ENCODE data around the gene KLK2. TPM values are rescaled to one million over a fixed set of nuclear protein-coding genes. Genes with fewer than 3 reads are reported as not detected.

KLK2 gene
- total RNA-seq, 4 donors from 2014 or later: not detected

DNA sequence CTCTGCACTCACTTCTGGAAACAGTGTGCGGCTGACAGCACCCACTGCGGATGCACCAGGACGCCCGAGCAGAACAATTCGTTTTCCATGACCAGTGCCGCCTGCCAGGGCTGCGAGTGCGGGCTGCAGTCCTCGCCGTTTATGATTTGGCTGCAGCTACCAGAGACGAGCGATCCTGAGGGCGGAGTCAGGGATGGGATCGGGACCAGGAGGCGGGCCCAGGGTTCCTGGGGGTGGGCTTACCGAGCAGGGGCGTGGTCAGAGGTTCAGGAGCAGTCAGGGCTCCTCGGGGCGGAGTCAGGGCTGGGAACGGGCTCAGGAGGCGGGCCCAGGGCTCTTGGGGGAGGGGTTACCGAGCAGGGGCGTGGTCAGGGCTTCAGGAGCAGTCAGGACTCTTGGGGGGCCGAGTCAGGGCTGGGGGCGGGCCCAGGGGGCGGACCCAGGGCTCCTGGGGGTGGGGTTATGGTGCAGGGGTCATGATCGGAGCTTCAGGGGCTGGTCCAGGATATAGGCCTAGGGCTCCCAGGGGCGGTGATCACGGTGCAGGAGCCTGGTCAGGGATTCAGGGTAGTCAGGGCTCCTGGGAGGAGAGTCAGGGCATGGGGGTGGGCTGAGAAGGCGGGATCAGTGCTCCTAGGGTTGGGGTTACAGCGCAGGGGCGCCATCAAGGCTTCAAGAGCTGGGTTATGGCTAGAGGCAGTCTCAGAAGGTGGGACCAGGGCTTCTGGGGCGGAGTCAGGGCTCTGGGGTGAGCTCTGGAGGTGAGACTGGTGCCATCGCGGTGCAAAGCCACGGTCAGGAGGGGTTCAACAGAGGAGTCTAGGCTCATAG lies 36.2 kb downstream of the KLK2 start:
- no peaks in the 10 kb centered on the region for H3K36me3 ChIP-seq
- peaks cover 91% of the 10 kb centered on the region for H3K27me3 ChIP-seq
- peaks cover 0 to 8% (median 0%) of the 10 kb centered on the region in 3 donors for H3K4me1 ChIP-seq
- no peak overlapping the region for H3K4me3 ChIP-seq
- TF ChIP-seq CTCF (IDR thresholded peaks at IDR 0.05) (no peak), POLR2A (IDR thresholded peaks at IDR 0.05) (no peak), POLR2AphosphoS5 (IDR thresholded peaks at IDR 0.05) (no peak), EP300 (IDR thresholded peaks at IDR 0.05) (no peak)
- ATAC-seq: no peak
- peaks cover 0 to 6% (median 0%) of the 10 kb centered on the region in 3 donors for H3K9me3 ChIP-seq
- no peak overlapping the region for H3K27ac ChIP-seq
- 0 to 1% methylated on average over 8 to 18 of the region's 36 CpGs for WGBS, 2 donors (ENCODE audit: low coverage in 1 of 2)

- WGBS, 2 donors (ENCODE audit: low coverage in 1 of 2): 67% methylated on average over 1 of the region's 4 CpGs; no CpG with 5 or more reads in 1 of the 2 donors
Measured at GRCh38 chr19:50910722-50911121, 37.5 kb downstream of the KLK2 start.

GRCh38 chr19:50911206-50912101 lies 38.2 kb downstream of the KLK2 start, which contains the start of gene KLK4:
KLK4 (minus strand) TSS chr19:50911395; CDS start chr19:50910738, 657 bp downstream.
- Histone ChIP-seq H3K4me3 (no peak within 1 kb of the TSS), H3K36me3 (no peaks in the 10 kb centered on the region), H3K27ac (no peak within 1 kb of the TSS), H3K9me3 (peaks cover 0 to 6% (median 0%) of the 10 kb centered on the region in 3 donors), H3K4me1 (peaks cover 0 to 8% (median 0%) of the 10 kb centered on the region in 3 donors), H3K27me3 (peaks cover 91% of the 10 kb centered on the region)
- 40 to 47% methylated on average over 1 to 9 of the region's 9 CpGs for WGBS, 2 donors (ENCODE audit: low coverage in 1 of 2)
- ATAC-seq: no peak
- TF ChIP-seq POLR2AphosphoS5 (IDR thresholded peaks at IDR 0.05) (no peak), POLR2A (IDR thresholded peaks at IDR 0.05) (no peak), EP300 (IDR thresholded peaks at IDR 0.05) (no peak), CTCF (IDR thresholded peaks at IDR 0.05) (no peak)

More at GRCh38 chr19:50910722-50911121, 37.5 kb downstream of the KLK2 start:
- TF ChIP-seq CTCF (IDR thresholded peaks at IDR 0.05): no peak
- TF ChIP-seq POLR2A (IDR thresholded peaks at IDR 0.05): no peak
- TF ChIP-seq EP300 (IDR thresholded peaks at IDR 0.05): no peak
- TF ChIP-seq POLR2AphosphoS5 (IDR thresholded peaks at IDR 0.05): no peak
- peaks cover 91% of the 10 kb centered on the region for H3K27me3 ChIP-seq
- H3K4me1 ChIP-seq: peaks cover 0 to 8% (median 0%) of the 10 kb centered on the region in 3 donors
- no peak for ATAC-seq
- H3K36me3 ChIP-seq: no peaks in the 10 kb centered on the region
- peaks cover 0 to 6% (median 0%) of the 10 kb centered on the region in 3 donors for H3K9me3 ChIP-seq
- H3K27ac ChIP-seq: no peak overlapping the region
- H3K4me3 ChIP-seq: no peak overlapping the region

DNA sequence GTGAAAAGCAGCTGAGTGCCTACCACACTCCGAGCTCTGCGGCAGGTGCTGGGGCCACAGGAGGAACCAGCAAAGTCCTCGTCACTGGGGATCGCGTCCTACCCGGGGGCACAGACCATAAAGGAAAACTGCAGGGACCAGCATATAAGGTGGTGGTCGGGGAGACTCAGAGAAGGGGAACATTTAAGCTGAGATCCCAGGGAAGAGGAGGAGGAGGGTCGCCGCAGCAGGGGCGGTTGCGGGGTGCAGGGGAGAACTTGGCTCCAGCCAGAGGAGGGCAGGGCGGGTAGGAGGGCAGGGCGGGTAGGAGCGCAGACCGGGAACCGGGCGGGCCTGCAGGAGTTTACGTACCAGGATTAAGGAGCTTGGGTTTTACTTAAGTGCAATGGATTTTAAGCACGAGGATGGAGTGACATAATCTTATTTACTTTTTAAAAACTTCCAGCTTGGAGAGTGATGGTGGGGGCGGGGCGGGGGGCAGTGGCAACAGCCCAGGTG lies 38.9 kb downstream of the KLK2 start:
- Histone ChIP-seq H3K4me1 (peaks cover 0 to 8% (median 0%) of the 10 kb centered on the region in 3 donors), H3K36me3 (no peaks in the 10 kb centered on the region), H3K27me3 (peaks cover 89% of the 10 kb centered on the region), H3K4me3 (no peak overlapping the region), H3K9me3 (peaks cover 0 to 6% (median 0%) of the 10 kb centered on the region in 3 donors), H3K27ac (no peak overlapping the region)
- ATAC-seq: no peak
- 13 to 17% methylated on average over 10 to 17 of the region's 21 CpGs for WGBS, 2 donors (ENCODE audit: low coverage in 1 of 2)
- no peak for TF ChIP-seq CTCF (IDR thresholded peaks at IDR 0.05)
- TF ChIP-seq POLR2A (IDR thresholded peaks at IDR 0.05): no peak
- TF ChIP-seq EP300 (IDR thresholded peaks at IDR 0.05): no peak
- TF ChIP-seq POLR2AphosphoS5 (IDR thresholded peaks at IDR 0.05): no peak

All from gastroesophageal sphincter (tissue), 4 donors.